Activated CD8-positive, alpha-beta T cell treated with anti-CD3 and anti-CD28 coated beads for 36 hours (primary cell): ENCODE results near the gene CDH24. TPM values are rescaled to one million over a fixed set of nuclear protein-coding genes. Genes with fewer than 3 reads are reported as not detected.

Source experiments
- ATAC-seq: fragments of 200-7000 bp; cut with Tn5 transposase; one replicate; pipeline ENCODE4 v1.10.0; 2021; ENCODE audit warnings: mild to moderate bottlenecking, moderate library complexity
- CTCF ChIA-PET: fragments of 350-600 bp; sonication (Branson Sonifier 250); formaldehyde crosslinking; loops from one replicate; lab custom pipeline; 2021; ENCODE audit warnings: antibody characterized with exemption; lab: Charles Lee
- POLR2A ChIA-PET: fragments of 350-600 bp; sonication (Branson Sonifier 250); formaldehyde crosslinking; loops from one replicate; lab custom pipeline; 2021; ENCODE audit warnings: antibody characterized with exemption; lab: Charles Lee
- DNase-seq: peaks from one replicate; pipeline ENCODE4 v3.0.0-alpha.2; 2020
- H3K27ac Mint-ChIP-seq: one replicate; pipeline ENCODE4 v1.8.0; 2021; ENCODE audit warnings: mild to moderate bottlenecking, mixed read lengths
- H3K27me3 Mint-ChIP-seq: one replicate; pipeline ENCODE4 v1.8.0; 2021; ENCODE audit warnings: mixed read lengths
- H3K36me3 Mint-ChIP-seq: one replicate; pipeline ENCODE4 v1.8.0; 2021; ENCODE audit warnings: low read depth, mixed read lengths
- H3K4me1 Mint-ChIP-seq: one replicate; pipeline ENCODE4 v1.8.0; 2021; ENCODE audit warnings: low read depth, mixed read lengths
- H3K4me3 Mint-ChIP-seq: one replicate; pipeline ENCODE4 v1.8.0; 2021; ENCODE audit warnings: mild to moderate bottlenecking, moderate library complexity, mixed read lengths
- H3K9me3 Mint-ChIP-seq: one replicate; pipeline ENCODE4 v1.8.0; 2021; ENCODE audit warnings: mixed read lengths
- intact Hi-C: fragments of 100-400 bp; cut with micrococcal nuclease; formaldehyde crosslinking; loops from one replicate; pipeline ENCODE4 v1.10.0; 2022
- total RNA-seq, 2 experiments: library from RNA; stranded (reverse); gene quantifications; one replicate each; pipeline ENCODE4 v1.2.3, GENCODE V29; 2021
- TF ChIP-seq, protein P1 (sequence below): fragments of 200-600 bp; IDR thresholded peaks from one replicate; pipeline ENCODE4 v1.8.0; 2022; ENCODE audit warnings: antibody characterized with exemption, mild to moderate bottlenecking

The CDH24 gene
- total RNA-seq, 2 experiments from 2014 or later, result 0.69 to 0.72 TPM

DNA sequence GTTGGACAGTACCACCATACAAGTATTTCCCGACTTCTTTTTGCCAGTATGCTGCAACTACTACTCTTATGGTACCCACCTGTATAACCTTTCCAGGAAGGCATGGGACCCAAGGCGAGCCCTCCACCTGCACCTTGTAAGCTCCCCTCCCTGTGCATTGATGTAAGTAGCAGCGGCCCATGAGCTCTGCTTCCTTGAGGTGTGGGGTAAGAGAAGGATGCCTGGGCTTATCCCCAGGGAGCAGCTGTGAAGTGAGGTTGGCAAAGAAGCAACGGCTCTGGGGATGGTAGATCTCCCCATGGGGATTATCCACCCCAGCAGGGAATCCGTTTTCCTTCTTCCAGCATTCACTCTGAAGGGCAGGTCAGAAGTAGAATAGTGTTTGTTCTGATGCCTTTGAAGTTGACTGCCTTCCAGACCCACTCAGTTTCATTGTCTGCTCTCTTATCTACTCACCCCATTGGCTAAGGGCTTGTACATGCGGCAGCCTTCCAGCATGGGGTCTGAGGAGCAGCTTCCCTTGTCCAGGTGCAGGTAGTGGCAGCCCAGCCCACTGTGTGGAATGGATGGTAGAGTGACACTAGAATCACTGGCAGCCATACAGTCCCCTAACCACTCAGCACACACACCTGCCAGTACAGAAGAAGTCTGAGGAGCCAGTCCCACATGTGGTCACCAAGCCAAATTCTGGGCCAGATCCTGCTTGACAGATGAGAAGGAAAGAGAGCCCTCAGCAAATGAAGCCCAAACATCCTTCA lies 44.1 kb upstream of the CDH24 start:
- ATAC-seq, result no peak
- Mint-ChIP-seq H3K36me3 (peaks cover 25% of the 10 kb centered on the region), H3K4me3 (no peak overlapping the region), H3K4me1 (peaks cover 15% of the 10 kb centered on the region), H3K27ac (no peak overlapping the region), H3K9me3 (no peaks in the 10 kb centered on the region), H3K27me3 (no peaks in the 10 kb centered on the region)
- TF ChIP-seq, protein P1, sequence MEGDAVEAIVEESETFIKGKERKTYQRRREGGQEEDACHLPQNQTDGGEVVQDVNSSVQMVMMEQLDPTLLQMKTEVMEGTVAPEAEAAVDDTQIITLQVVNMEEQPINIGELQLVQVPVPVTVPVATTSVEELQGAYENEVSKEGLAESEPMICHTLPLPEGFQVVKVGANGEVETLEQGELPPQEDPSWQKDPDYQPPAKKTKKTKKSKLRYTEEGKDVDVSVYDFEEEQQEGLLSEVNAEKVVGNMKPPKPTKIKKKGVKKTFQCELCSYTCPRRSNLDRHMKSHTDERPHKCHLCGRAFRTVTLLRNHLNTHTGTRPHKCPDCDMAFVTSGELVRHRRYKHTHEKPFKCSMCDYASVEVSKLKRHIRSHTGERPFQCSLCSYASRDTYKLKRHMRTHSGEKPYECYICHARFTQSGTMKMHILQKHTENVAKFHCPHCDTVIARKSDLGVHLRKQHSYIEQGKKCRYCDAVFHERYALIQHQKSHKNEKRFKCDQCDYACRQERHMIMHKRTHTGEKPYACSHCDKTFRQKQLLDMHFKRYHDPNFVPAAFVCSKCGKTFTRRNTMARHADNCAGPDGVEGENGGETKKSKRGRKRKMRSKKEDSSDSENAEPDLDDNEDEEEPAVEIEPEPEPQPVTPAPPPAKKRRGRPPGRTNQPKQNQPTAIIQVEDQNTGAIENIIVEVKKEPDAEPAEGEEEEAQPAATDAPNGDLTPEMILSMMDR, result no peak
- ChIA-PET POLR2A (interaction anchor here (1.0 kb wide), 1 partner anchor 220 kb away, joined by 3 read pairs; the partner anchor contains the start of gene PABPN1), CTCF (interaction anchor here (1.4 to 6.5 kb wide), 5 partner anchors 9 to 44 kb away, joined by 3 to 32 read pairs (median 26); partner anchors contain the start of gene CDH24)
- intact Hi-C loops, result no loop called here
- DNase-seq, result no peak

DNA sequence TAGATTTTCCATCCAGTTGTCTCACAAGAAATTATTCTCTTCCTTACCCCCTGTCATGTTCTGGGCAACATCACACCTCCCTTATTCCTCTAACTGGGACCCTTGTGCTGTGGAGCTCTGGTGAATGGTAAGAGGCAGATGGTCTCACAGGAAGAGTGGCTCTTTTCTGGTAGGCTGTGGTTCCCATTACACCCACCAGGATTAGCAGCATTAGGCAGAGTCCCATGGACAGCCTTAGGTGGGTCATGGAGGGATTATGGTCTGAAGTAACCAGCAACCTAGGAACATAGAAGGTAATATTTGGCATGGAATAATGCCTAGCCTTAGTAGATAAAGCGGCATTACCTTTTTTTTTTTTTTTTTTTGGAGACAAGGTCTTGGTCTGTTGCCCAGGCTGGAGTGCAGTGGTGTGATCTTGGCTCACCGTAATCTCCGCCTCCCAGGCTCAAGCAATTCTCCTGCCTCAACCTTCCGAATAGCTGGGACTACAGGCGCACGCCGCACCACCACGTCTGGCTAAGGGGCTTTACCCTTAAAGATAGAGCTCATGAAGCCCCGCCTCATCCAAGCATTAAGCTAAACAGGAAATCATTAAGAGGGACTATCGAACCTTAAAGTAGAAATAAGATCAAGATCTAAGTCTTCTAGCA lies 42.0 kb upstream of the CDH24 start:
- DNase-seq, result no peak
- Mint-ChIP-seq H3K4me1 (peaks cover 15% of the 10 kb centered on the region), H3K27ac (no peak overlapping the region), H3K36me3 (peaks cover 25% of the 10 kb centered on the region), H3K4me3 (no peak overlapping the region), H3K27me3 (no peaks in the 10 kb centered on the region), H3K9me3 (no peaks in the 10 kb centered on the region)
- no peak for ATAC-seq
- TF ChIP-seq, protein P1, result no peak
- intact Hi-C loops, result no loop called here
- ChIA-PET CTCF (interaction anchor here (1.0 to 6.5 kb wide), 7 partner anchors 9 to 87 kb away, joined by 3 to 32 read pairs (median 6); no protein-coding TSS in a partner anchor), POLR2A (interaction anchor here (1.0 to 1.9 kb wide), 2 partner anchors 10 to 12 kb away, joined by 3 to 4 read pairs; no protein-coding TSS in a partner anchor)

DNA sequence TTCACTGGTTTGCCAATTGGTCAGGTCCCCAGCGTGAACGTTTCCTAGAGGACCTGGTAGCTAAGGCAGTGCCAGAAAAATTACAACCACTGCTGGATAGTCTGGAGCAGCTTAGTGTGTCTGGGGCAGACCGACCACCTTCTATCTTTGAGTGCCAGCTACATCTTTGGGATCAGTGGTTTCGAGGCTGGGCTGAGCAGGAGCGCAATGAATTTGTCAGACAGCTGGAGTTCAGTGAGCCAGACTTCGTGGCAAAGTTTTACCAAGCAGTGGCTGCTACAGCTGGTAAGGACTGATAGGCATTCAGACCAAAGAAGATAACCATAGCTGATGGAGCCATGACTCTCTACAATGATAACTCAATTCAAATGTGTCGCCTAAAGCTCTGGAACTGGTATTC lies 40.5 kb upstream of the CDH24 start:
- H3K36me3 Mint-ChIP-seq, result peaks cover 31% of the 10 kb centered on the region
- no peaks in the 10 kb centered on the region for H3K27me3 Mint-ChIP-seq
- ChIA-PET CTCF (interaction anchor here (0.9 to 5.2 kb wide), 7 partner anchors 9 to 89 kb away, joined by 3 to 46 read pairs (median 6); no protein-coding TSS in a partner anchor), POLR2A (interaction anchor here (1.3 kb wide), 1 partner anchor 26 kb away, joined by 4 read pairs; no protein-coding TSS in a partner anchor)
- intact Hi-C loops, result no loop called here
- ATAC-seq (no peak), DNase-seq (no peak)
- H3K4me3 Mint-ChIP-seq, result no peak overlapping the region
- peaks cover 23% of the 10 kb centered on the region for H3K4me1 Mint-ChIP-seq
- no peak overlapping the region for H3K27ac Mint-ChIP-seq
- TF ChIP-seq, protein P1, result no peak
- H3K9me3 Mint-ChIP-seq, result no peaks in the 10 kb centered on the region

DNA sequence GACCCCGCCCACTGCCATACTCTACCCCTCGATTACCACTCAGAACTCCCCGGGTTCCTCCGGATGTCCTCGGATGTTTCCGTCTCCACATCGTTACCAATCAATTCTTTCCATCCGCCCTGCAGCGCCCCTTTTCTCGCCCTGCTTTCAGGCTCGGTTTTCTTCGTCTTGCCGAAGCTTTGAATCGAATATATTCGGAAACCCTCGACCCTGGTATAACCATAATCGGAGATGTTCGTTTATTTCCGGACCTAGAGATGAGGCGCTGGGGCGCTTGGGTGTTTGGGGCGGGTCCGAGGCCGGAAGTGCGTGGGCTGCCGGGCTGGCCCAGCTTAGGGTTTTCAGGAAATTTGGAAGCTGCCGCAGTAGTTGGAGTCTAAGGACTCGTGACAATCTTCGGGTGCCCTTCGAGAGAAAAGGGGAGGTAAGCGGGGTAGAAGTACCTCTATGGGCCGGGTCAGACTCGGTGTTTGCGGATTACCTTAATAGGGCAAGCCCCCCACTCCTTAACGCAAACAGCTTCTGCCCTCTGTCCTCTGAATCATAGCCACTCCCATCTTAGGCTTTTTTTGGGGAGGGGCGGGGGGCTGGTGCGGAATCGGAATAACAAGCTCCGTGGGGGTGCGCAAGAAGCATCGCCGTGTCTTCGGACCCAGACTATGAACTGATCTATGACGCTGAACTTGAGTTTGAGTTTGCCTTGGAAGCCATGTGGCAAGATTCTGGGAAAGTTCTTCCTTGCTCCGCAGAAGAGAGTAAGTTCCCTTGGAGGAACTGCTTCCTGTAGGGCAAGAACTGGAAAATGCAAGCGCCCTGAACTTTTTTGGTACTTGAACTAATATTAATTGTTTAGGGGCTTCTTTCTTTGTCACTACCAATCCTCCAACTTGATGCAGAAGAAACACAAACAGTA lies 38.1 kb upstream of the CDH24 start, which contains the start of gene C14orf119:
Gene C14orf119, plus strand, starts transcription at position 310 of the 913 bp plus-strand sequence. CDS start 2,154 bp downstream, outside the sequence.
- Mint-ChIP-seq H3K4me3 (no peak within 1 kb of the TSS), H3K36me3 (peaks cover 41% of the 10 kb centered on the region), H3K4me1 (peaks cover 34% of the 10 kb centered on the region), H3K27ac (no peak within 1 kb of the TSS), H3K27me3 (no peaks in the 10 kb centered on the region), H3K9me3 (no peaks in the 10 kb centered on the region)
- peak; percentile 100 for DNase-seq
- CTCF ChIA-PET, result interaction anchor here (0.6 to 5.2 kb wide), 22 partner anchors 10 to 231 kb away, joined by 3 to 56 read pairs (median 5); partner anchors contain the start of genes AJUBA, CDH24 and PRMT5
- POLR2A ChIA-PET, result interaction anchor here (0.6 to 2.7 kb wide), 19 partner anchors 10 to 565 kb away, joined by 3 to 13 read pairs (median 4); partner anchors contain the start of genes CEBPE, PABPN1, PPP1R3E and RBM23
- ATAC-seq, result peak; percentile 91
- intact Hi-C loops, result no loop called here
- TF ChIP-seq, protein P1, result no peak
